ENCODE measurements around the gene GPR107.

GPR107 gene

DNA sequence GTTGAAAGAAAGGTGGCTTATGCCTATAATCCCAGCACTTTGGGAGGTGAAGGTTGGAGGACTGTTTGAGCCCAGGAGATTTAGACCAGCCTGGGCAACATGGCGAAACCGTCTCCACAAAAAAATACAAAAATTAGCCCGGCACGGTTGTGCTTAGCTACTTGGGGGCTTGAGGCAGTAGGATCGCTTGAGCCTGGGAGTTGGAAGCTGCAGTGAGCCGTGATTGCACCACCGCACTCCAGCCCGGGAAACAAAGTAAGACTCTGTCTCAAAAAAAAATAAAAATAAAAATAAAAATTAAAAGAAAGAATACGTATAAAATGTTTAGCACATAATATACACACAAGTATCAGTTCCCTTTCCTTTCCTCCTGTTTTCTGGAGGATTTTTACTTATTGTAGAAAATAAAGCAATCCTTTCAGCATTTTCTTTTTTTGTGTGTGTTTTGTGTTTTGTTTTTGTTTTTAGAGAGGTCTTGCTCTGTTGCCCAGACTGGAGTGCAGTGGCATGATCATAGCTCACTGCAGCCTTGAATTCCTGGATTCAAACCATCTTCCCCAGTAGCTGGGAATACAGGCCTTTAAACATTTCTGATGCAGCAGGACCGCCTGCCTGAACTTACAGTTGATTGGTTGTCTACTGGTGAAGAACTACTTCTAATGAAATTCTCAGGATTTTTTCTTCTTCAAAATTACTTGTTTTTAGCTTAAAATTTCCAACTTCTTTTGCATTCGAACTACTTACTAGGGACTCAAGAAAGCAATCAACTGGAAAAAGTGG, 4.1 kb upstream of the GPR107 start:
- no peak overlapping the region for H3K4me3 ChIP-seq (ENCODE audit: insufficient read length, low read depth)
- H3K4me1 ChIP-seq (ENCODE audit: insufficient read depth, insufficient read length) = no peaks in the 10 kb centered on the region
- peaks cover 9% of the 10 kb centered on the region for H3K36me3 ChIP-seq (ENCODE audit: insufficient read depth, insufficient read length, low read length)
- TF ChIP-seq YY1 (IDR thresholded peaks at IDR 0.05; ENCODE audit: insufficient read depth, insufficient read length) (no peak), ZNF274 (IDR thresholded peaks at IDR 0.05; ENCODE audit: low read depth, low read length) (no peak), SUZ12 (IDR thresholded peaks at IDR 0.05; ENCODE audit: extremely low read depth, insufficient read depth, insufficient read length) (no peak)
- H3K27me3 ChIP-seq (ENCODE audit: insufficient read depth, insufficient read length) = no peaks in the 10 kb centered on the region
- no peak for DNase-seq (ENCODE audit: low read depth, low spot score)
- H3K9ac ChIP-seq (ENCODE audit: insufficient read length, low read depth) = no peak overlapping the region
- H3K9me3 ChIP-seq (ENCODE audit: insufficient read depth, low read length) = no peaks in the 10 kb centered on the region

DNA sequence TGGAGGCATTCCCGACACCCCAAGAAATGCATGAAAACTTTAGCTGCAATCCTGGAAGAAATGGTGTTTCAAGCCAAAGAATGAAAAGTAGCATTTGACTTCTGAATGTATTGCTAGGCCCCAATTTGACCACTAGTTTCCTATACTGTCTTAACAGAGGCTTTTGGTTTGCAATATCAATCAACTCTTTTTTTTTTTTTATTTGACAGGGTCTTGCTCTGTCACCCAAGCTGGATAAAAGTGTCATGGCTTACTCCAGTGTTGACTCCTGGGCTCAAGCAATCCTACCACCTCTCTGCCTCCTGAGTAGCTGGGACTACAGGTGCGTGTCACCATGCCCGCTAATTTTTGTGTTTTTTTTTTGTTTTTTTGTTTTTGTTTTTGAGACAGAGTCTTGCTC, 3.2 kb upstream of the GPR107 start:
- Histone ChIP-seq H3K4me1 (ENCODE audit: insufficient read depth, insufficient read length) (no peaks in the 10 kb centered on the region), H3K27me3 (ENCODE audit: insufficient read depth, insufficient read length) (no peaks in the 10 kb centered on the region), H3K36me3 (ENCODE audit: insufficient read depth, insufficient read length, low read length) (peaks cover 9% of the 10 kb centered on the region), H3K9me3 (ENCODE audit: insufficient read depth, low read length) (no peaks in the 10 kb centered on the region), H3K9ac (ENCODE audit: insufficient read length, low read depth) (no peak overlapping the region), H3K4me3 (ENCODE audit: insufficient read length, low read depth) (no peak overlapping the region)
- no peak for DNase-seq (ENCODE audit: low read depth, low spot score)
- no peak for TF ChIP-seq SUZ12 (IDR thresholded peaks at IDR 0.05; ENCODE audit: extremely low read depth, insufficient read depth, insufficient read length)
- no peak for TF ChIP-seq YY1 (IDR thresholded peaks at IDR 0.05; ENCODE audit: insufficient read depth, insufficient read length)
- TF ChIP-seq ZNF274 (IDR thresholded peaks at IDR 0.05; ENCODE audit: low read depth, low read length) = no peak

DNA sequence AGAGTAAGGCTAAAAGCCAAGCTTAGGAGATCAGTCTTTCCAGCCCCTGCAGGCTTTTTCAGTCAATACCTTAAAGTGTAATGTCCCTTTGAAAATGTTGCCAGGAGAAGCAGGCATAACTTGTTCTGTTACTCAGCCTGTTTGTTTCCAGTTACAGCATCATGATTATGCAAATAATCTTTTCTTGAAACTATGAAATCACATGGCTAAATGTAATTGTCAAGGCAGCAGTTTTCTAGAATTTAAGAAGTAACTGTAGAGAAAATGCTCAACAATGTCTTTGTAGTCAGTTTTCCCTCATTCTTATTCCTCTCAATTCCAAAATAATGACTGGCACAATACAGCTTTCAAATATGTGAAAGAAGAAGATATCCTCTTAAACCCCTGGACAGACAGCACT, 1.9 kb upstream of the GPR107 start:
- Histone ChIP-seq H3K4me1 (ENCODE audit: insufficient read depth, insufficient read length) (no peaks in the 10 kb centered on the region), H3K4me3 (ENCODE audit: insufficient read length, low read depth) (no peak overlapping the region)
- no peak for DNase-seq (ENCODE audit: low read depth, low spot score)

DNA sequence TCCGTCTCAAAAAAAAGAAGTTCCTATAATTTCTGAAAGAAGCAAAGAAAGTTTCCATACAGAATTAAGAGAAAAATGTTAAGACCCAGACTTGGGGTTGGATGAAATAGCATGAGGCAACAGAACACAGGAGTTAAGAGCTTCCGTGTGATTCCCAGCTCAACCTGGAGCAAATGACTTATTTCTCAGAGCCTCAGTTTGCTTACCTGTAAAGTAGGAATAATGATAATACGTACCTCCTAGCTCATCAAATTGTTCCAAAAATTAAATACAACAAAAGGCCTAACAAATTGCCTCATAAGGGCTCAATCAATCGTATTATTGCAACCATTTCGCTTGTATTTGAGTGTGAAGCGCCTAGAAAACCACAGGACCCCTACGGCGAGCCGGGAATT, 600 bp upstream of the GPR107 start:
- DNase-seq (ENCODE audit: low read depth, low spot score) = no peak
- Histone ChIP-seq H3K9me3 (ENCODE audit: insufficient read depth, low read length) (no peaks in the 10 kb centered on the region), H3K27me3 (ENCODE audit: insufficient read depth, insufficient read length) (no peaks in the 10 kb centered on the region), H3K4me1 (ENCODE audit: insufficient read depth, insufficient read length) (no peaks in the 10 kb centered on the region), H3K9ac (ENCODE audit: insufficient read length, low read depth) (peak overlapping the region; percentile 93), H3K36me3 (ENCODE audit: insufficient read depth, insufficient read length, low read length) (peaks cover 10% of the 10 kb centered on the region), H3K4me3 (ENCODE audit: insufficient read length, low read depth) (peak overlapping the region; percentile 73)
- TF ChIP-seq ZNF274 (IDR thresholded peaks at IDR 0.05; ENCODE audit: low read depth, low read length) = no peak

More for the DNA sequence above, 1.9 kb upstream of the GPR107 start:
- Histone ChIP-seq H3K36me3 (ENCODE audit: insufficient read depth, insufficient read length, low read length) (peaks cover 9% of the 10 kb centered on the region), H3K9me3 (ENCODE audit: insufficient read depth, low read length) (no peaks in the 10 kb centered on the region), H3K27me3 (ENCODE audit: insufficient read depth, insufficient read length) (no peaks in the 10 kb centered on the region), H3K9ac (ENCODE audit: insufficient read length, low read depth) (no peak overlapping the region)
- TF ChIP-seq YY1 (IDR thresholded peaks at IDR 0.05; ENCODE audit: insufficient read depth, insufficient read length) (no peak), ZNF274 (IDR thresholded peaks at IDR 0.05; ENCODE audit: low read depth, low read length) (no peak), SUZ12 (IDR thresholded peaks at IDR 0.05; ENCODE audit: extremely low read depth, insufficient read depth, insufficient read length) (no peak)

DNA sequence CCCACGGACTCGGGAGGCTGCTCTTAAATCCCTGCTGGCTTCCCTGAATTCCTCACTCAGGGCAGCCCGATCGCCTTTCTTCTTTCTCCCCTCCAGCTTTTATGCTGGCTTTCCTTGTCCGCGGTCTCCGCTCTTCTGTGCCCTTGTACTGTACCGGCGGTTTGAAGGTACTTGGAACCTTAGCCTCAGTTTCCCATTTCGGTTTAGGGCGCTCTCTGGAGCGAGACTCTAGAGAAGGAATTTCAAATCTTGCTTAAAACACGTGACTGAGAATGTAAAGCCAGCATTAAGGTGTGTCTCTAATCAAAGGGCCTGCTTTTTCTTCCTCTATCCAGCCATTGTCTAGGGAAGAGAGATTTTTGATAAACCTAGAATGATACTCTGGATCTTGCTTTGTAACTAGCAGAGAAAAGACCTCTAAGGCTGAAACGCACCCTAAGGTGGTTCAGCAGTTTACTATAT, 650 bp downstream of the GPR107 start:
- H3K4me1 ChIP-seq (ENCODE audit: insufficient read depth, insufficient read length) = no peaks in the 10 kb centered on the region

DNA sequence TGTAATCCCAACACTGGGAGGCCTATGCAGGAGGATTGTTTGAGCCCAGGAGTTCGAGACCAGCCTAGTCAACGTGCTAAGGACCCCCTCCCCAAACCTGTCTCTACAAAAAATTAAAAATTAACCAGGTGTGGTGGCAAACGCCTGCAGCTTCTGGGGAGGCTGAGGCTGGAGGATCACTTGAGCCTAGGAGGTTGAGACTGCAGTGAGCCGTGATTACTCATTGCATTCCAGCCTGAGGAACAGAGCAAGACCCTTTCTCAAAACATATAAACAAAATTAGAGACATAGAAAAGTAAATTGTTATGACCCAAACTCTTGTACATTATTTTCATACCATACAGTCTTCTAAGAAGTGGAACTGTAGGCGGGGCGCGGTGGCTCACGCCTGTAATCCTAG, 1.1 kb downstream of the GPR107 start:
- H3K9me3 ChIP-seq (ENCODE audit: insufficient read depth, low read length) = no peaks in the 10 kb centered on the region
- no peaks in the 10 kb centered on the region for H3K27me3 ChIP-seq (ENCODE audit: insufficient read depth, insufficient read length)
- peak overlapping the region; percentile 73 for H3K4me3 ChIP-seq (ENCODE audit: insufficient read length, low read depth)
- peaks cover 20% of the 10 kb centered on the region for H3K36me3 ChIP-seq (ENCODE audit: insufficient read depth, insufficient read length, low read length)
- no peaks in the 10 kb centered on the region for H3K4me1 ChIP-seq (ENCODE audit: insufficient read depth, insufficient read length)
- TF ChIP-seq SUZ12 (IDR thresholded peaks at IDR 0.05; ENCODE audit: extremely low read depth, insufficient read depth, insufficient read length) (no peak), YY1 (IDR thresholded peaks at IDR 0.05; ENCODE audit: insufficient read depth, insufficient read length) (no peak), ZNF274 (IDR thresholded peaks at IDR 0.05; ENCODE audit: low read depth, low read length) (no peak)
- DNase-seq (ENCODE audit: low read depth, low spot score) = no peak
- peak overlapping the region; percentile 93 for H3K9ac ChIP-seq (ENCODE audit: insufficient read length, low read depth)

More for the DNA sequence above, 650 bp downstream of the GPR107 start:
- Histone ChIP-seq H3K9ac (ENCODE audit: insufficient read length, low read depth) (peak overlapping the region; percentile 93), H3K36me3 (ENCODE audit: insufficient read depth, insufficient read length, low read length) (peaks cover 19% of the 10 kb centered on the region), H3K9me3 (ENCODE audit: insufficient read depth, low read length) (no peaks in the 10 kb centered on the region), H3K4me3 (ENCODE audit: insufficient read length, low read depth) (peak overlapping the region; percentile 73), H3K27me3 (ENCODE audit: insufficient read depth, insufficient read length) (no peaks in the 10 kb centered on the region)
- DNase-seq (ENCODE audit: low read depth, low spot score) = no peak
- TF ChIP-seq SUZ12 (IDR thresholded peaks at IDR 0.05; ENCODE audit: extremely low read depth, insufficient read depth, insufficient read length) = no peak
- TF ChIP-seq YY1 (IDR thresholded peaks at IDR 0.05; ENCODE audit: insufficient read depth, insufficient read length) = no peak
- TF ChIP-seq ZNF274 (IDR thresholded peaks at IDR 0.05; ENCODE audit: low read depth, low read length) = no peak

DNA sequence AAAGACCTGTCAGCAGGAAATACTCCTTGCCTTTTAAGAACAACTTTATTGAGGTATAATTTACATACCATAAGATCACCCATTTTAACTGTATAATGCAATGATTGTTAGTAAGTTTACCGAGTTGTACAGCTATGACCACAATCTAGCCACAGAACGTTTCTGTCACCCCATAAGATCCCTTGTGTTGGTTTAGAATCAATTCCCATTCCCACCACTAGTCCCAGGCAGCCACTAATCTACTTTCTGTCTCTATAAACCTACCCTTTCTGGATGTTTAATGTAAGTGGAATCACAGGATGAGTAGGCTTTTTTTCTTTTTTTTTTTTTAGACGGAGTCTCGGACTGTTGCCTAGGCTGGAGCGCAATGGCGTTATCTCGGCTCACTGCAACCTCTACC, 4.4 kb downstream of the GPR107 start:
- DNase-seq (ENCODE audit: low read depth, low spot score) = no peak
- TF ChIP-seq ZNF274 (IDR thresholded peaks at IDR 0.05; ENCODE audit: low read depth, low read length) (no peak), SUZ12 (IDR thresholded peaks at IDR 0.05; ENCODE audit: extremely low read depth, insufficient read depth, insufficient read length) (no peak), YY1 (IDR thresholded peaks at IDR 0.05; ENCODE audit: insufficient read depth, insufficient read length) (no peak)
- Histone ChIP-seq H3K27me3 (ENCODE audit: insufficient read depth, insufficient read length) (no peaks in the 10 kb centered on the region), H3K36me3 (ENCODE audit: insufficient read depth, insufficient read length, low read length) (peaks cover 19% of the 10 kb centered on the region), H3K4me3 (ENCODE audit: insufficient read length, low read depth) (no peak overlapping the region), H3K9me3 (ENCODE audit: insufficient read depth, low read length) (no peaks in the 10 kb centered on the region), H3K4me1 (ENCODE audit: insufficient read depth, insufficient read length) (no peaks in the 10 kb centered on the region), H3K9ac (ENCODE audit: insufficient read length, low read depth) (no peak overlapping the region)

Measured in NT2/D1 (cell line).